ENCODE measurements around the gene UGT1A1. TPM values are rescaled to one million over a fixed set of nuclear protein-coding genes. Genes with fewer than 3 reads are reported as not detected.

The UGT1A1 gene
- total and polyA plus RNA-seq, 2 donors (not counting 3 experiments of a cell fraction or from before 2014, with no cell fraction given): not detected

DNA sequence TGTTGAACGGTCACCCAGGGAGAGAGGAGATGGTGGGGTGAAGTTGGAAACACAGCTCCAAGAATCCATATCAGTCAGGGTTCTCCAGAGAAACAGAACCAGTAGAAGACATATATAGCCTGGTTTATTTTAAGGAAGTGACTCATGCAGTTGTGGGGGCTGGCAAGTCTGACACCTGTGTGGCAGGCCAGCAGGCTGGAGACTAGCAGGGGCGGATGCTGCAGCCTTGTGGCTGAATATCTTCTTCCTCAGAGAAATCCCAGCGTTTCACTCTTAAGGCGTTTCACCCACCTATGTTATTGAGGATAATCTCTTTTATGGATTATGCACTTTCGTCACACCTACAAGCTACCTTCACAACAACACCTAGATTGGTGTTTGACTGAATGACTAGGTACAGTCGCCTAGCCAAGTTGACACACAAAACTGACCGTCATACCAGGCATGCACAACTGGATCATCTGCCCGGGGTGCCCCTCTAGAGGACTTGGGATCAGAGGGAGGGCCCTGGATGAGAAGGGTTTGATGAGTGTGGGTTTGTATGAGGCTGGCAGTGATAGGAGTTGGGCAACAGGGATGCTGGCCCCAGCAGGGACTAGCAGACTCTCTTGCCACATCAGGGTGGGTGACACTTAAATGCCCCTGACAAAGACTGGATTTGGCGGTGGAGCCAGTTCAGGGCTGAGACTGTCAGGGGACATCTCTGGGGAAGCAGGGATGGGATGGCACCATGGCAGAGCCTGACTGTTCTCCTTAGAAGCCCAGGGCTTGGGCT is 41.5 kb downstream of the UGT1A1 start:
- H3K4me2 ChIP-seq (ENCODE audit: insufficient read depth, low read length): no peak overlapping the region
- no peak overlapping the region for H3K27ac ChIP-seq (ENCODE audit: insufficient read depth, low read depth, low read length)
- TF ChIP-seq, protein P1, sequence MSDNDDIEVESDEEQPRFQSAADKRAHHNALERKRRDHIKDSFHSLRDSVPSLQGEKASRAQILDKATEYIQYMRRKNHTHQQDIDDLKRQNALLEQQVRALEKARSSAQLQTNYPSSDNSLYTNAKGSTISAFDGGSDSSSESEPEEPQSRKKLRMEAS (IDR thresholded peaks at IDR 0.05; ENCODE audit: insufficient read depth, insufficient read length): no peak
- TF ChIP-seq CTCF (IDR thresholded peaks at IDR 0.05; ENCODE audit: extremely low read depth in 1 of 2, insufficient read depth in 1 of 2, low read depth in 1 of 2, low read length in 2 of 2): no peak
- no peak for TF ChIP-seq FOS (IDR thresholded peaks at IDR 0.05; ENCODE audit: borderline replicate concordance, insufficient read depth, low read length)
- TF ChIP-seq GATA2 (IDR thresholded peaks at IDR 0.05; ENCODE audit: insufficient read depth, insufficient read length, low read depth, low read length): no peak
- TF ChIP-seq POLR2A (IDR thresholded peaks at IDR 0.05; ENCODE audit: low read depth, low read length): no peak
- no peak for TF ChIP-seq MYC (IDR thresholded peaks at IDR 0.05; ENCODE audit: low read depth, low read length)
- TF ChIP-seq JUN (IDR thresholded peaks at IDR 0.05; ENCODE audit: borderline replicate concordance, insufficient read depth, insufficient read length, low read depth): no peak
- TF ChIP-seq POLR2AphosphoS5 (IDR thresholded peaks at IDR 0.05; ENCODE audit: insufficient read depth, low read depth, low read length): no peak
- no peak for TF ChIP-seq EZH2 (IDR thresholded peaks at IDR 0.05; ENCODE audit: borderline replicate concordance, low read depth, low read length, severe bottlenecking)
- dilution Hi-C loops (cut with MboI; ENCODE audit: extremely low pct_ligation_motif_present, low sequenced_read_pairs) (no loop called here), intact Hi-C loops (cut with micrococcal nuclease) (no loop called here)
- POLR2A ChIA-PET: no interaction called here
- H3K27me3 ChIP-seq (ENCODE audit: control insufficient read depth in 2 of 2, insufficient read depth in 2 of 2, low read length in 2 of 2): no peaks in the 10 kb centered on the region
- no peaks in the 10 kb centered on the region for H4K20me1 ChIP-seq (replicated peaks; ENCODE audit: control insufficient read depth, extremely low read depth, insufficient read depth, low read length)
- DNase-seq (ENCODE audit: low read depth, low spot score): no peak
- no peaks in the 10 kb centered on the region for H3K4me1 ChIP-seq (ENCODE audit: control insufficient read depth, extremely low read depth, insufficient read depth, low read length)
- CTCF ChIA-PET: no interaction called here
- H2AFZ ChIP-seq (ENCODE audit: low read depth, low read length): no peak overlapping the region
- no TSS peak for BruUV-seq (replicated peaks)
- H3K36me3 ChIP-seq (ENCODE audit: control insufficient read depth in 2 of 2, extremely low read depth in 1 of 2, insufficient read depth in 2 of 2, low read length in 2 of 2): no peaks in the 10 kb centered on the region
- no peak overlapping the region for H3K9ac ChIP-seq (replicated peaks; ENCODE audit: extremely low read depth, insufficient read depth, low read length)
- H3K4me3 ChIP-seq (replicated peaks in 1 of 3; ENCODE audit: insufficient read depth in 1 of 3, low read depth in 1 of 3, low read length in 3 of 3): no peak overlapping the region
- H3K79me2 ChIP-seq (ENCODE audit: control insufficient read depth, insufficient read depth, low read length): no peaks in the 10 kb centered on the region
- no peak for FAIRE-seq
- no peaks in the 10 kb centered on the region for H3K9me3 ChIP-seq (replicated peaks; ENCODE audit: control insufficient read depth, insufficient read depth, low read length)
- no peaks in the 10 kb centered on the region for H3K9me1 ChIP-seq (replicated peaks; ENCODE audit: control insufficient read depth, extremely low read depth, insufficient read depth, low read length)

Measured in endothelial cell of umbilical vein (primary cell).